Measurements from ENCODE around the gene ENTPD5. TPM values are rescaled to one million over a fixed set of nuclear protein-coding genes. Genes with fewer than 3 reads are reported as not detected.

The ENTPD5 gene
- total RNA-seq, 1 experiment from 2014 or later, result 6.8 TPM

DNA sequence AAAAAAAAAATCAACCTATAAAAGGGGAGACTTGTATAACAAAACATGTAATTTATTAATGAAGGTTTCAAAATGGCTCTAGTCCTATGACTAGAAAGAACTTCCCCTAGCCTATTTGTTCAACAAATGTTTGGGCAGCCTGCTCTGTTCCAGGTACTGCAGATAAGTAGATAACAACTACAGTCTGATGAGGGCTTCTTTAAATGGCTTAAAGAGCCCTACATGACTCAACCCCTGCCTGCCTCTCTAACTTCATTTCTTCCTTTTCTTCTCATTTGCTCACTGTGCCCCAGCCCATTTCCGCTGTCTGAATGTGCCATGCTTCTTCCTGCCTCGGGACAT, 43.7 kb upstream of the ENTPD5 start:
- Histone ChIP-seq H2AK5ac (ENCODE audit: insufficient read length, low read length) (no peak overlapping the region), H3K23ac (ENCODE audit: insufficient read length, low read depth, low read length) (no peak overlapping the region), H3K4ac (ENCODE audit: low read depth, low read length) (no peak overlapping the region), H3K4me2 (ENCODE audit: insufficient read depth, insufficient read length, low read length) (no peak overlapping the region), H3K56ac (ENCODE audit: insufficient read length, low read depth, low read length) (no peak overlapping the region), H2BK5ac (ENCODE audit: insufficient read length, low read length) (no peak overlapping the region), H4K8ac (replicated peaks; ENCODE audit: insufficient read length, low read depth, low read length) (no peak overlapping the region), H3K23me2 (ENCODE audit: insufficient read length, low read depth, low read length, poor library complexity, severe bottlenecking) (no peaks in the 10 kb centered on the region), H4K5ac (ENCODE audit: insufficient read length, low read depth, low read length) (no peak overlapping the region), H3K9me3 (ENCODE audit: control insufficient read depth, low read depth, low read length) (no peaks in the 10 kb centered on the region), H3K9ac (ENCODE audit: extremely low read depth, insufficient read length, low read length) (no peak overlapping the region), H2BK15ac (ENCODE audit: low read depth, low read length) (no peak overlapping the region), H4K91ac (ENCODE audit: insufficient read length, low read depth, low read length) (no peak overlapping the region), H4K20me1 (ENCODE audit: control insufficient read depth, insufficient read depth, insufficient read length) (no peaks in the 10 kb centered on the region), H2BK120ac (ENCODE audit: low read depth, low read length, poor library complexity, severe bottlenecking) (no peak overlapping the region), H3K27me3 (ENCODE audit: insufficient read depth, low read length) (no peaks in the 10 kb centered on the region), H3K27ac (ENCODE audit: insufficient read length, low read depth, low read length) (no peak overlapping the region), H2BK20ac (ENCODE audit: low read depth, low read length, poor library complexity, severe bottlenecking) (no peak overlapping the region), H3T11ph (ENCODE audit: low read length) (no peak overlapping the region), H3K18ac (ENCODE audit: insufficient read length, low read depth, low read length) (no peak overlapping the region), H3K79me1 (ENCODE audit: insufficient read depth, low read depth, low read length, poor library complexity, severe bottlenecking) (no peaks in the 10 kb centered on the region), H3K14ac (ENCODE audit: insufficient read depth, low read length) (no peak overlapping the region), H2AFZ (ENCODE audit: low read length) (no peak overlapping the region), H3K4me1 (ENCODE audit: insufficient read depth, low read length) (no peaks in the 10 kb centered on the region), H2BK12ac (ENCODE audit: insufficient read length, low read depth, low read length) (no peak overlapping the region), H3K79me2 (ENCODE audit: insufficient read depth, low read length) (no peaks in the 10 kb centered on the region)
- no peak for DNase-seq
- peaks cover 0 to 76% (median 62%) of the 10 kb centered on the region in 3 experiments; a peak in 6 of 7 replicates for H3K36me3 Mint-ChIP-seq (ENCODE audit: insufficient read depth in 1 of 3, low read depth in 3 of 3)
- no CpG with 5 or more reads among the region's 2 CpGs for WGBS (ENCODE audit: extremely low coverage, insufficient read length, low lambda C conversion rate)
- TF ChIP-seq, protein P1, sequence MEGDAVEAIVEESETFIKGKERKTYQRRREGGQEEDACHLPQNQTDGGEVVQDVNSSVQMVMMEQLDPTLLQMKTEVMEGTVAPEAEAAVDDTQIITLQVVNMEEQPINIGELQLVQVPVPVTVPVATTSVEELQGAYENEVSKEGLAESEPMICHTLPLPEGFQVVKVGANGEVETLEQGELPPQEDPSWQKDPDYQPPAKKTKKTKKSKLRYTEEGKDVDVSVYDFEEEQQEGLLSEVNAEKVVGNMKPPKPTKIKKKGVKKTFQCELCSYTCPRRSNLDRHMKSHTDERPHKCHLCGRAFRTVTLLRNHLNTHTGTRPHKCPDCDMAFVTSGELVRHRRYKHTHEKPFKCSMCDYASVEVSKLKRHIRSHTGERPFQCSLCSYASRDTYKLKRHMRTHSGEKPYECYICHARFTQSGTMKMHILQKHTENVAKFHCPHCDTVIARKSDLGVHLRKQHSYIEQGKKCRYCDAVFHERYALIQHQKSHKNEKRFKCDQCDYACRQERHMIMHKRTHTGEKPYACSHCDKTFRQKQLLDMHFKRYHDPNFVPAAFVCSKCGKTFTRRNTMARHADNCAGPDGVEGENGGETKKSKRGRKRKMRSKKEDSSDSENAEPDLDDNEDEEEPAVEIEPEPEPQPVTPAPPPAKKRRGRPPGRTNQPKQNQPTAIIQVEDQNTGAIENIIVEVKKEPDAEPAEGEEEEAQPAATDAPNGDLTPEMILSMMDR (conservative IDR thresholded peaks at IDR 0.05), result no peak
- no peak overlapping the region for H3K27ac Mint-ChIP-seq
- H3K27me3 Mint-ChIP-seq (ENCODE audit: low read depth), result no peaks in the 10 kb centered on the region
- no peaks in the 10 kb centered on the region for H3K9me3 Mint-ChIP-seq
- no peak overlapping the region for H3K4me3 Mint-ChIP-seq
- no peaks in the 10 kb centered on the region for H3K4me1 Mint-ChIP-seq
